ENCODE data around the gene SECISBP2L.

DNA sequence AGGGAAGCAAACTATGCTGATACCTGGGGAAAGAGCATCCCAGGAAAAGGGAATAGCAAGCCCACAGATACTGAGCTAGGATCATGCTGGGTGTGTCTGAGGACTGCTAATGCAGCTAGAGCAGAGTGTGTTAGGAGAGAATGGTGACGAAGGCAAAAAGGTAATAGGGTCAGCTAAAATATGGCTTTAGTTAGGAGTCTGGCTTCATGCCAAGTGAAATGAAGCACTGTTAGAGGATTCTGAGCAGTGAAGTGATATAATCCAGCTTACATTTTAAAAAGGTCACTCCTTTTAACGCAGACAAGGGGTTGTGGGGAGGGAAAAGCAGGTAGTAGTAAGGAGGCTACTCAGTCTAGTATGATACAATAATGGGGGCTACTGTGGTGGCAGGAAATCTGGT, 30.4 kb downstream of the SECISBP2L start:
- TF ChIP-seq, protein P1, sequence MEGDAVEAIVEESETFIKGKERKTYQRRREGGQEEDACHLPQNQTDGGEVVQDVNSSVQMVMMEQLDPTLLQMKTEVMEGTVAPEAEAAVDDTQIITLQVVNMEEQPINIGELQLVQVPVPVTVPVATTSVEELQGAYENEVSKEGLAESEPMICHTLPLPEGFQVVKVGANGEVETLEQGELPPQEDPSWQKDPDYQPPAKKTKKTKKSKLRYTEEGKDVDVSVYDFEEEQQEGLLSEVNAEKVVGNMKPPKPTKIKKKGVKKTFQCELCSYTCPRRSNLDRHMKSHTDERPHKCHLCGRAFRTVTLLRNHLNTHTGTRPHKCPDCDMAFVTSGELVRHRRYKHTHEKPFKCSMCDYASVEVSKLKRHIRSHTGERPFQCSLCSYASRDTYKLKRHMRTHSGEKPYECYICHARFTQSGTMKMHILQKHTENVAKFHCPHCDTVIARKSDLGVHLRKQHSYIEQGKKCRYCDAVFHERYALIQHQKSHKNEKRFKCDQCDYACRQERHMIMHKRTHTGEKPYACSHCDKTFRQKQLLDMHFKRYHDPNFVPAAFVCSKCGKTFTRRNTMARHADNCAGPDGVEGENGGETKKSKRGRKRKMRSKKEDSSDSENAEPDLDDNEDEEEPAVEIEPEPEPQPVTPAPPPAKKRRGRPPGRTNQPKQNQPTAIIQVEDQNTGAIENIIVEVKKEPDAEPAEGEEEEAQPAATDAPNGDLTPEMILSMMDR (IDR thresholded peaks at IDR 0.05), result no peak
- TF ChIP-seq POLR2A (IDR thresholded peaks at IDR 0.05) (no peak), POLR2AphosphoS5 (IDR thresholded peaks at IDR 0.05) (no peak), EP300 (IDR thresholded peaks at IDR 0.05; ENCODE audit: low read depth) (no peak)
